Ureter (tissue), 1 donor: ENCODE measurements around the gene DHX58. TPM values are rescaled to one million over a fixed set of nuclear protein-coding genes. Genes with fewer than 3 reads are reported as not detected.
A peak's percentile ranks its signal among the peaks of the same experiment; 100 is the strongest.
"Not testable (repeated sequence)": the region's sequence is repeated elsewhere in the genome, so short reads cannot be mapped to it uniquely, and the experiment has no call there.

Experiments used
- DNase-seq: peaks from one replicate; pipeline ENCODE4 v3.0.0-alpha.2; 2020; ENCODE audit warnings: low spot score
- total RNA-seq: library from RNA; stranded (reverse); gene quantifications from one replicate; pipeline ENCODE4 v1.2.4, GENCODE V29; 2023
- donor health status: DM: yes; HTN: yes; CAD: no.

DHX58 gene
- total RNA-seq, result 31.3 TPM

DNA sequence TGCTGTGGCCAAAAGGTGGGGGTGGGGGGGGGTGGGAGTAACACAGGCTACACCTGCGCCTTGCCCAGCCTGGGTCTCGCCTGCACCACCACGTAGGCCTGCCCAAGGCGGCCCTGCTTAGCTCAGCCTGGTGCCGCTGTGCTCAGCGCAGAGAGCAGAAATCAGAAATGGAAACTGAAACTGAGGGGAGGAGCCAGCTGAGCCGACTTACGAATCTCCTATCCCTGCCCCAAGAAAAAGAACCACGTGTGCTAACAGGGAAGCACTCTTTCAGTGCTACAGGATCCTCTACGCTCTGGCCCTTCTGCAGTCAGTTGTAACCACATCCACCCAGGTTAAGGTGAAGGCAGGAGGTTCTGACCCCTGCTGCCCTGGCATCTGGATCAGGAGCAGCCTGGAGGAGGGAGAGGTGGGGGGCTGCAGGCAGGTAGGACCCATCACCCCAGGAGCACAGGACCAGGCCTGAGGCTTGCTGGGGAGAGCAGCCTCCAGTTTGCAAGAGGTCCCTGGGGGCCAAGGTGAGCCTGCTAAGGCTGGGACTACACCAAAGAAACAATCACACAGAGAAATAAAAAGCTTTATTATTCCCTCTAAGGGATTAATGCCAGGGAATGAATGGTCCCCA is at the start of gene DHX58:
Gene DHX58, minus strand, starts transcription at position 163 of the 625 bp plus-strand sequence. CDS start 822 bp downstream, outside the sequence.
- peak; percentile 84 for DNase-seq

DNA sequence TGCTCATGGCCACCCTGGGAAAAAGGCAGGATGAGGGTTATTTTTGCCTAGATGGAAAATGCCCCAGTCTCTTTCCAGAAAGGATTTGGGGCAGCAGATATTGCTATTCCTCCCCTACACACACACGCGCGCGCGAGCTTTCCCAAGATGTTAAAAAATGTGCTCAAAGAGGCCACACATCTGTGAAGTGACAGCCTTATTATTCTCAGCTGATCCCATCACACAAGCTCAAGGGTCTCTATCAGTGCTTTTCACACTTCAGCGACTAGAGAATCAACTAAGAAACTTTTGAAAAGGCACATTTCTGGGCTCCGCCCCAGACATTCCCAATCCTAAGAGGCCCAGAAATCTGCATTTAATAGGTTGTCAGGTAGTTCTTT is 48.0 kb upstream of the DHX58 start:
- DNase-seq, result no peak

DNA sequence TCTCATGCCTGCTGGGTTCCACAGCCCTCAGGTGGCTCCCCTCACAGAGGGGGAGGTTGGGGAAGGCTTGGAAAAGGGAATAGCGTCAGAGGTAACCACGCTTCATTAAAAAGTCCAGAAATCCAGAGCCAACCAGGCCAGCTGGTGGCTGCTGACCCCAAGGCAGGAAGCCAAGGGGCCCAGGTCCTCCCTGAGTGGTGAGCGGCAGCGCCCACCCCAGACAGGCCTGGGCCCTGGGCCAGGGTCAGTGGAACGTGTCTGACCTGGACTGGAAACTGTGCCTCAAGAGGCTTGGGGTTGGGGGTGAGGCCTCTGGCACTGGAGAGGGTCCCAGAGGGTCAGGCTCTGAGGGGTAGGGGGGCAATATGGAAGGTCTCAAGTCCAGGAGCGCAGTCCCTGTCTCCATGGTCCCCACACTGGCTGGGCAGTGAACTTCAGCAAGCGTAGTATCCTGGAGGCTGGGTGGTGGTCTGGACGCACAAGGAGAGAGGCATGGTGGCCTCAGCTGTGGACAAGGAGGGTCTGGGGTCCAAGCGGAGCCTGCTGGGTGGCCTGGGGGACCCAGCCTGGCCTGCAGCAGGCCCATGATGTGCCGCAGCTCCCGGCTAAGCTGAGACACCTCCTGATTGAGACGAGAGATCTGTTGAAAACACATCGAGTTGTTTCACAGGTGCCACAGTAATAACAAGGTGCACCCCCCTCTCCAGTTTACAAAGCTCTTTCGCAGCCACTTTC is 47.4 kb upstream of the DHX58 start:
- no peak for DNase-seq

DNA sequence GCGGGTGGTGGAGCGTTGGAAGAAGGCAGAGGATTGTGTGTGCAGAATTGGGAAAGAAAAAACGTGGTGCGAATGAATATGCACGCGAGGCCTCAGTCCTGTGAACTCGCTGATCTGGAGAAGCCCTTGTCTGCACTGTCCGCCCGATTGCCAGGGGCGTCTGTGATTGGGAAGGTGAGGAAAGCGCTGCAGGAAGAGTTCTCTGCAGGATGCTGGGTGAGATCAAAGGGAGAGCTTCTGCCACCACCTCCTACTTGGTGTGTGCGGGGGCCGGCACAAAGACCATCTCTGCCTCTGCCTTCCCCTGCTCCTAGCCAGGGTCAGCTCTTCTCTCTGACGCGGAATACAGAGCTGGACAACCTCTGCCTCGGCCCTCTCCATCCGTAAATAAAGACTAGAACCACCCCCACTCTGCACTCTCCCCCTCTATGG is 43.1 kb upstream of the DHX58 start:
- no peak for DNase-seq

DNA sequence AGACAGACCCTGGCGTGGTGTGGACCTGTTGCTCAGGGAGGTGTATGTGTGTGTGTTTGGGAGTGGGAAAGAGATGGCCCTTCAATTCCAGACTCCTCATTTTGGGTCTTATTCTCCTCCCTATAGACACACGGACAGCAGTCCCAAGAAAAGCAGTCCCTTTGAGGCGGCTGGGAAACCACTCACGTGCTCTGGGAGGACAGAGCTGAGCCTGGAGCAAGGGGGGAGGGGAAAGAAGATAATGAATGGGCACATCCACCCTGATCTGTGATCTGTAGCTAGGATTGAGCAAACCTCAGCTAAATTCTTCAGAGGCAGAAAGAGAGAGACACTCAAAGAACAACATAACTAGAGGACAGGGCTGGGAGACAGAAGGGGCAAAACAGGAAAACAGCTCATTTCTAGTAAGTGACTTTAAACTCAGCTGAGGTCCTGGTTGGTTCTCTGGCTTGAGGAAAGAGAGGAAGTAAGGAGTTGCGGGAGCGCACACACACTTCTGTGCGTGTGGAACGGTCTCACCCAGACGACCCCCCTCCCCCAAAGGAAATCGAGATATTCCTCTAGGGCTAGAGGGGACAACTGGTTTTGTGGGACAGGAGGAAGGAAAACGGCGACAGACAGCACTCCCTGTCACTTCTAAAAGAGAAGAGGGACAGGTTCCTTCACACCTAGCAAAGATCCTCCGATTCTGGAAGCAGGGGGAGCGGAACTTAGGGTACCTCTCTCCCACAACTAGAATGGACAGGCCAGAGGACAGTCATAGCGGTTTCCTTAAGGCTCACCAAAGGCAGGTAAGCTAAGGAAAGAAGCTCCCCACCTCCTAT is 41.6 kb upstream of the DHX58 start:
- no peak for DNase-seq

DNA sequence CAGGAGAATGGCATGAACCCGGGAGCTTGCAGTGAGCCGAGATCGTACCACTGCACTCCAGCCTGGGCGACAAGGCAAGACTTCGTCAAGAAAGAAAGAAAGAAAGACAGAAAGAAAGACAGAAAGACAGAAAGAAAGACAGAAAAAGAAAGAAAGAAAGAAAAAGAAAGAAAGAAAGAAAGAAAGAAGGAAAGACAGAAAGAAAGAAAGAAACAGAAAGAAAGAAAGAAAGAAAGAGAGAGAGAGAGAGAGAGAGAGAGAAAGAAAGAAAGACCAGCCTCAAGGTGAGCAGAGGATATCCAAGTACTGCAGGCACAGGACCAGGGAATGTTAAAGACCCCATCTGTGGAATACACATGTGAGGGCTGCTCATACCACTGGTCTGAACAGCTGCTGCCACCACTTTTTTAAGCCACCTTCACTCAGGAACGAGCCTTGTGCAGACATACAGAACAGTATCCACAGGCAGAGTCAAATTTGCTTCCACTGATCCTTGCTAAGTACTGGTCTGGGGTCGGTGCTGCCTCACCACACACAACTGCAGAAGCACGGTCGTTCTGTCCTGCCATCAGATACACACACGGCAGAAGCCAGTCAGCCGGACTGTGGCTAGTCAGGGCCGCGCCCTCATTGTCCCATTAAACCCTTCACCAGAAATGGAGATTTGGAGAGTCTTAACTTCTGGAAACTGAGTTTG is 34.5 kb upstream of the DHX58 start:
- DNase-seq, result no peak

DNA sequence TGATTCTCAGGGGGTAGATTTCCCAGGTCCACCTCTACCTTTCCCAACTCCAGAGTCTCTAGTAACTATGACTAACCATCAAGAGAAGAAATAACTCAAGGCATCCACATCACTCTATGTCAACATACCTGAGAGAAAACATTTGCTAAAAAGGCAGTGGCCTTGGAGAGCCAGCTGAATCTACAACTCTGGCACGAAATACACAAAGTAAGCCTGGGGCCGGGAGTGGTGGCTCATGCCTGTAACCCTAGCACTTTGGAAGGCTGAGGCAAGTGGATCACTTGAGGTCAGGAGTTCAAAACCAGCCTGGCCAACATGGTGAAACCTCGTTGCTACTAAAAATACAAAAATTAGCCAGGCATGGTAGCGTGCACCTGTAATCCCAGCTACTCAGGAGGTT is 30.6 kb upstream of the DHX58 start:
- DNase-seq, result not testable (repeated sequence)

DNA sequence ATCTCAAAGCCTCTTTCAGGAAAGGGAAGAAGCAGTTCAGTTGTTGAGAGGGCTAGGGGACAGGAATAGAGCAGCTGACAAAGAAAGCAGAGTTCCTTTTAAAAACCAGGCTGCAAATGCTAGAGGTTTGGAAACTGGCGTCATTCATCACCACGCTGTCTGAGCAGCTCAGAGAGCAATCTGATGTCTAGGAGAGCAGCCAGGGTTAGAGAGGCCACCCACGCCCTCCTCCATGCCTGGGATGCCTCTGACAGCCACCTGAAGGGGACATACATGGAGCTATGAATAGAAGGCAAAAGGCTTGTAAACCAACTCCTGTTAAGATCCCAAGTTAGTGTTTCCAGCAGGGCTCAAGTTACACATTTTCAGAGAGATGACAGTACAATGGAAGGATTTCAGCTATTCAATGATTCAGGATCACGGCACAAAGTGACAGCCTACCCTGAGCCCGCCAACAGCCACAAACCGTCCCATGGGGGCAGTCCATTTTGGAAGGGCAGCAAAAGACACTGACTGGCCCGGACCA is 29.9 kb upstream of the DHX58 start:
- no peak for DNase-seq

DNA sequence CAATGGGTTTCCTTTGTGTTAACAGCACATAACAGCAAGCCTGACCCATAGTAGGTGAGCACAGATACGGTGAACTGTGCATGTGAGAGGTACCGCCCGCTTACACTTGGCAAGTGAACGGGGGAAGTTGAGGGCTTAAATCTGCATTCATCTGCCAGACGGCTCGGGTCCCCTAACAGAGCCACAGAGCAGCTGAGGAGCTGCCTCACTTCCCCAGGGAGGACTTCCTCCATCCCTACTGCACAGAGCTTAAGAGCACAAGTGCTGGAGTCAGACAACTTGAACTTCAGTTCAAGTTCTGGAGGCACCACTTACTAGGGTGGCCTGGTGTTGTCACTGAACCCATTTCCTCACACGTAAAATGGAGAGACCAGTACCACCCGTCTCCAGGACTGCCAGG is 28.9 kb upstream of the DHX58 start:
- no peak for DNase-seq

DNA sequence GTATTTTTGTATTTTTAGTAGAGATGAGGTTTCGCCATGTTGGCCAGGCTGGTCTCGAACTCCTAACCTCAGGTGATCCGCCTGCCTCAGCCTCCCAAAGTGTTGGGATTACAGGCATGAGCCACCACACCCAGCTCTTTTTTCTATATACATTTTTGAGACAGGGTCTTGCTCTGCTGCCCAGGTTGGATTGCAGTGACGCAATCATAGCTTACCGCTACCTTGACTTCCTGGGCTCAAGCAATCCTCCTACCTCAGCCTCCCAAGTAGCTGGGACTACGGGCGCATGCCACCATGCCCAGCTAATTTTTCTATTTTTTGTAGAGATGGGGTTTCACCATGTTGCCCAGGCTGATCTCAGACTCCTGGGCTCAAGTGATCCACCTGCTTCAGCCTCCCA is 28.2 kb upstream of the DHX58 start:
- DNase-seq, result not testable (repeated sequence)

DNA sequence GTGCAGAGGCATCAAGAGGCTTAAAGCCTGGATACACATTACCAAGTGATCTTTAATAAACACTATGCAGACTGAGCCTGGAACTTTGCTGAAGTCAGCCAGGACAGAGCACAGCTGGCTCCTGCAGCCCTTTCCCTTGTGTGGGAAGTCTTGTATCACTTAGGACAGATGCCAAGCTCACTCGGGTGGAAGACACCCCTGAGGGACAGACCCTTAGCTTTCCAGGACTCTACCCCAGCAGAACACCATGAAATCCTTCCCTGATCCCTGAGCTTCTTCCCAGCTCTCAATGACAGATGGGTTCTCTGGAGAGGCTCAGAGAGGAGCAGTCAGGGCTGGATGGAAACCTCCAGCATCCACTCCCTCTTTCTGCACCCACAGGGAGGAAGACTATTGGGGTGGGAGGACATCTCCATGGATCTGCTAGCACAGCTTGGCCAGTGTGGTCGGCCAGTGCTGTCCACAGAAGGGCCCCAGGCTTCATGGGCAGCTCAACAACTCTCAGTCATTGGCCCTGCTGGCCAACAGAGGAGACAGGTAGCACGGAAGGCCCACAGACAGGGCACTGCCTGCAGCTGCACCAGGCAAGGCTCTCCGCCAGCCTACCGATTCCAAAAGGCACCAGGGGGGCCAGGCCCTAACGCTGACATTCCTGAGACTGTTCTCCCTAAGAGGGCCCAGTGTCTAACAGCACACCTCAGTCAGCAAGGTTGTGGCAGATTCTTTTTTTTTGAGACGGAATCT is 26.4 kb upstream of the DHX58 start:
- DNase-seq, result no peak

DNA sequence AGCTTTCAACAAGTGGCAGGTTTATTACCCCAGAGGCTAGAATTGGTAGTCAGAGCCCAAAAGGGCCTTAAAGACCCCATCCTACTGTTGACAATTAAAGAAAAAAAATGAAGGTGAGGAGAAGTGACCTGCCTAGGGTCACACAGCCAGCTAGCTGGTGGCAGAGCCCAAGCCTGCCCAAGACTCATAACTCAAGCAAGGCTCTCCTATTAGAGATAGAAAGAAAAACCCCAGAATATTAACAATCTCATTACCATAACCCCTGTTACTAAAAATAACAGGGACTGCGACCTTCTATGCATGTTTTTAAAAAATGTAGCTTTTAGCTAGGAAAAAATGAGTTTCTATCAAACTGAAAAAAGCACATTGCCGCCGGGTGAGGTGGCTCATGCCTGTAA is 24.1 kb upstream of the DHX58 start:
- no peak for DNase-seq

DNA sequence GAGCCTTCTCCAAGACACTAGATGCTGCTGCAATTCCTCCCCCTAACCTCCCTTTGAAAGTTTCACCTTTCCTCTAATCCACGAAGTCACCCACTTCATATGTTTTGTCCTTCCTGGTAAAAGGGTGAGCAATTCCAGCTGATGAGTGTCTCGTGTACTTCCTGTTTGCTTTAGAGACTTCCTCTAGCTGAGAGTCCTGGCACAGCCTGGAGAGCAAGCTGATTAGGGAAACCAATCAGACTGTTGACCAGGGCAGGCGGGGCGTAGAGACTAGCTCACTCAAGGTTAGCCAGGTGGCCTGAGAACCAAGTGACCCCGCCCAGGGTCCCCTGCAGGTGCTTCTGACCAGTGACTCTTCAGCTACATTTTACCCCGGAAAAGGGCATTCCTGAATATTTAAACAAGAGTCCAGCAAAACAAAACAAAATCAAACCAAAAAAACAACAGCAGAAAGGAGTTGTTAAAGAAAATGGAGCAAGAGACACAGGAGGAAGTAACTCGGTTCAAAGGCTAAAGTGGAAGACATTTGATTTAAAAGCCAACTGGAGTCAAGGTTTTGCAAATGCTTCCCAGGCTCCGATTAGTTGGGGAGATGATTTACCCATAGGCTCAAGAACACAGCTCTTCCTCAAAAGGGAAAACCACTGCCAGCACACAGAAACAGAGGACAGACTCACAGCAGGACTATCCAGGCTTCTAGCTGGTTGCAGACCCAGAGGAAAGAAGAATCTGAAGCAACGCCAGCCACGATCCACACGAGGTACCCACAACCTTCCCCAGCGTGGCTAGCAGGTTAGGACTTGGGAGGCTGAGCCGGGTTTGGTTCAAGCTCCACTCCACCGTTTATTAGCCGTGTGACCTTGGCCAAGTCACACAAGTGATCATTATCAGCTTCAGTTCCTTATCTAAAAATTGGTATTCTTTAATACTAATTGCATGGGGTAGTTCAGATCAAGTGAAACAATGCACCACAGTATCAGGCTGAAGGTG is 23.4 kb upstream of the DHX58 start:
- peak; percentile 79 for DNase-seq

DNA sequence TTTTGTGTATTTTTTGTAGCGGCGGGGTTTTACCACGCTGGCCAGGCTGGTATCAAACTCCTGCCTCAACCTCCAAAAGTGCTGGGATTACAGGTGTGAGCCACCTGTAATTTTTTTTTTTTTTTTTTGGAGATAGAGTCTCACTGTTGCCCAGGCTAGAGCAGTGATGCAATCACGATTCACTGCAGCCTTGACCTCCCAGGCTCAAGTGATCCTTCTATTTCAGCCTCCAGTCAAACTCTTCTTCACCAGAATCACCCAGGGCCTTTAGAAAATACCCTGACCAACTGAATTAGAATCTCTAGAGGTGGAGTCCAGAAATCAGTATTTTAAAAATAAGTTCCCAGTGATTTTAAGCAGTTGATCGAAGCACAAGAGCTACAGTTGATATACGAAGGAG is 22.6 kb upstream of the DHX58 start:
- DNase-seq, result no peak

DNA sequence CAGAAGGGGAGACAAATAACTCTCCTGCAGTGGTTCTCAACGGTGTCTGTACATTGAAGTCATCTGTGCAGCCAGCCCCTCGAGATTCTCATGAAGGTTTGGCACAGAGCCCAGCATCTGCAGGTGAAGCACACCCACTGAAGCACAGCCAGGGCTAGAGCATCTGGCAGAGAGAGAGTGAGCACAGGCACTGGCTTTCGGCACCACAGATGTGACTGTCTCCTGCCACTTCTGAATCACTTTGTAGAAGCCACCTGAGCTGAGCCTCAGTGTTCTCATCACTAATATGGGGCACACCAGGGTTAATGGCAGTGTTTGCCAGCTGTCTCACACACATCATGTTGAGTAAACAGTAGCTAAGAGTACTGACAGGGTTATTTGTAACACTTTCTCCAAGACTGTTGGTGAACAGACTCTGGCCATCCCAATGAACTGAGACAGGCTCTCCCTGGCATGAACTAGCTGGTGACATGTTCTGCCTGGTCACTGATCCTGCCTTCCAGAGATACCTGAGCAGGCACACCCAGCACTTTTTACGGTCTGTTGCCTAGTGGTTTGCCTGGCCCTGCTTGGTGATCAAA is 21.0 kb upstream of the DHX58 start:
- no peak for DNase-seq

DNA sequence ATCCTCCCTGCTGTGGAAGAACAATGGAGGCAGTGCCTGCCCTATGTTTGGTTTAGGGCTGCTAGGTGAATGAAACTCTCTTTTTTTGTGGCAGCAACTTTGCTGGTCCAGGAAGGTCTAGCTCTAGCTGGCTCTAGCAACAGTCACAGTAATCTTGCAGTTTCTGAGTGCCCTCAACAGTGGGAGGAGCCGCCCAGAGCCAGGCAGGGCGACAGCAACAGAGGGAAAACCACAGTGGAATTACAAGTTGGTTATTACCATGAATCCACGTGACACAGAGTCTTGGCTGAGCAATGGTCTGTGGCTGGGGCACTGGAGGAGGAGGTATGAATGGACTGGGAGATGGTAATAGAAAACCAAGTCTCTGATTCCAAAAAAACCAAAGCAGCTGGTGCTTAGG is 20.4 kb upstream of the DHX58 start:
- peak; percentile 73 for DNase-seq

DNA sequence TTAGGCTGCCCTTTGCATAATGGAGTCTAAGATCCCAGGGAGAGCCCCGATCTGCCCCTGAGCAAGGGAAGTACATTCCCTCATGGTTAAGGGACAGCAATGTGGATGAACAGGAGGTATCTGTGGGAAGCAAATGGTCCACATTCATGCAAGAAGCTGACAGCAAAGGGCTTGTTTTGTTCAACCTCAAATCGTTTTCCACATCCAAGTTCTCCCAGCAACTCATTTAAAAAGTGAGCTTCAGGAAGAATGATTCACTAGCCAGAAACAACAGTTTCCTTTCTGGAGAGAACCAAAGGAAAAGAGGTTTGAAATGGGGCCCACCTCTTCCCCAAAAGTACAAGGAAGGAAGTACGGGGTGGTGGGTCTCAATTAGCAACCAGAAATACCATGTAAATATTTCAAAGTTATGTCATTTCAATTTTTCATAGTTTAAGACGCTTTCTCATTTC is 19.5 kb upstream of the DHX58 start:
- DNase-seq, result no peak

DNA sequence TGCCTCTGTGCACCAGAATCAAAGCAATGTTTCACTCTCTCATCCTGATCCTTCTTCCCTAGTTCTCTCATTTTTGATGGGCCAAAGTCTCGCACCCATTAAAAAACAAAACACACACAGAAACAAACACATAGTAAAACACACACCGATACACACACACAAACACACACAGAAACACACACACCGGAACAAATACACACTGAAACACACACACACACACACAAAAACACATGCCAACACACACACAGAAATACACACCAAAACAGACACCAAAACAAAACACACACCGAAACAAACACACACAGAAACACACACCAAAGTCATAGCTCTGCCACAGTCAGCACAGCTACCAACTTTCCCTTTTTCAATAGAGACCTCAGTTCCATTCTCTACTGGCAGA is 18.7 kb upstream of the DHX58 start:
- DNase-seq, result no peak

DNA sequence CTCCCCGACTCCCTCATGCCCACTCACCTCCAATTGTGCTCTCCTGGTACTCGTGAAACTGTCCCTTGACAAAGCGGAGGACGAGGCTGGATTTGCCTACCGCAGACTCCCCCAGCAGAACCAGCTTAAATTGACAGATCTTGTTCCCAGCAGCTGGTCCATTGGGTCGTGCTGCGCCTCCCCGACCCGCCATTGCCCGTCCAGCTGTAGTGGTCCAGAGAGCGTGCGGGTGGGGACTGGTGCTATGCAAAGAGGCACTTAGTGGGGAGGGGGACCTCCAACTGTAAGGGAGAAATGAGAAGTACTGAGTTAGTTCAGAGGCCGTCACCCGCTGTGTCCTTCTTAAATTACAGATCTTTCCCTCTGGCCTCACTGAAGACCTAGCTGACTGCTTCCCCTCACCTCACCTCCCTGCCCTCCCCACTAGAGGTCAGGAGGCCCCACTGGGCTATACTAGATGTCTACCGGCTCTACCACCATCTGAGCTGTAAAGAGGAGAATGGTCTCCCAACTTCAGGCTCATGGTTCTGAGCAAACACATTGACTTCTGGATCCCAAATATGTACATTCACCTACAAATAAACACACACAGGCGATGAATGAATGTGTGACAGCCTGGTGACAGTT is 17.9 kb upstream of the DHX58 start:
- DNase-seq, result no peak
